ENCODE measurements around the gene LCN15.

- TF ChIP-seq EZH2 (IDR thresholded peaks at IDR 0.05; ENCODE audit: low read length, unreplicated experiment): no peak
- no peak for TF ChIP-seq CTCF (conservative IDR thresholded peaks at IDR 0.05; ENCODE audit: low read depth, low read length)
- TF ChIP-seq EZH2phosphoT487 (IDR thresholded peaks at IDR 0.05; ENCODE audit: borderline replicate concordance, low read length): no peak
Observed at GRCh38 chr9:136775191-136775590, 10.9 kb upstream of the LCN15 start.

Data from PC-3 (cell line).